GM19035 (cell line): Measurements from ENCODE around the gene OR10V1.

Source experiments
- ATAC-seq: cut with Tn5 transposase; IDR thresholded peaks from one replicate; pipeline ENCODE4 v1.9.1; 2021; ENCODE audit not compliant: unreplicated experiment

OR10V1 gene

DNA sequence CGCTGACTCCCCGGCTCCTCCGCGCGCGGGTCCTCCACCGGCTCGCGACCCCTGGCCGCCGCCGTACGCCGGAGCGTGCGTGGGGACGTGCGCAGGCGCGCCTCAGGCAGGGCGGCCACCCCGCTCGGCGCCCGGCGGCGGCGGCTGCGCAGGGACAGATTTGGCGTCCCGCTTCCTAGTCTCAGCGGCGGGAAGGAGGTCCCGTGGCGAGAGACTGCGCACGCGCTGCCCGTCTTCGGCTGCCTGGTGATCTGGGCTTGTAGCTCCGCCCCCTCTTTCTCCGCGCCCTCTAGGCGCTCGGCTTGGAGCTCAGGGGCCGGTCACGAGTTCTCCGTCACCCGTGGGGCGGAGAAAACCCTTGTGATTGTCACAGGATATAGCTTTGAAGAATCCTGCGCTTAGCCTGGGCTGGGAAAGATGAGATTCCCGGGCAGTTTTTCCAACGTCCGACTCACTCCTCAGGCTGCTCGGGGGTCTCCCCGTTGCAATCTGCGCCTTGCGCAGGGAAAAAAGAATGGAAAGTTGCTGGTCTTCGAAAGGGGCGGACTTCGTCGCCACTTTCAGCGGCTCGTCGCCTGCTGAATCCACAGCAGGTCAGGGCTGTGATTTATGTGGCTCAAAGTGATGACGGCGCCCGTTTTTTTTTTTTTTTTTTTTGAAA lies 44.6 kb downstream of the OR10V1 start, which contains the start of gene PATL1:
Gene PATL1, minus strand, starts transcription at position 88 of the 661 bp plus-strand sequence. CDS start 142 bp downstream, outside the sequence.
- peak; percentile 95 for ATAC-seq

DNA sequence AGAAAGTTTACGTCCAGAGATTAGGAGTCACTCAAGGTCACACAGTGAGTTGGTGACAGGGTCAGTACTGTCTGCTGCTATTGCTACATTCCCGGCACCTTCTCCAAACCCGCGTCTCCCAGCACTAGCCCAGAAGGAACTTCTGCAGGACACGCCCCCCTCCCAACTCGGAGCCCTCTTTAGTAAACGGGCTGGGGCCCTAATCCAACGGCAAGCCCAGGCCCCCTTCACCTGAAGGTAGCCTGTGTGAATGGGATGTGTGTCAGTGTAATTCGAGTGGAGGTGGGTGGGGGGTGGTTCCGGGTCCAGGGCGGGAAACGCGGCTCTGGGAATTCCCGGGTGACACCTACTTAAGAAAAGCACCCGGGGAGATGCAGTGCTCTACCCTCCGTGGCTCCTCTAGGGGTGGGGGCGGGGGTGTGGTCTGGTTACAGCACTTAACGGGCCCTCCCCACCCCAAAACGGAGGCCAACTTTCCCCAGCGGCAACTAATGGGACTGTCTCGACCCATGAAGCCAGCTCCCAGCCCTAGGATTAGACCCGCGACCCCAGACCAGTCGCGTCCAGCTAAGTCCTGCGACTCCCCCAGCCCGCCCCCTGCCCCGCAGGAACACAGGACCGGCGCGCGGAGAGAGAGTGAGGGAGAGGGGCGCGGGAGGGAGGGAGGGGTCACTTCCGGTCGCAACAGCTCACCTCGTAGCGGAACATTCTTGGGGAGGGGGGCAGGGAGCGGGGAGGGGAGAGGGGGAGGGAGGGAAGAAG lies 45.3 kb downstream of the OR10V1 start:
- peak; percentile 29 for ATAC-seq

DNA sequence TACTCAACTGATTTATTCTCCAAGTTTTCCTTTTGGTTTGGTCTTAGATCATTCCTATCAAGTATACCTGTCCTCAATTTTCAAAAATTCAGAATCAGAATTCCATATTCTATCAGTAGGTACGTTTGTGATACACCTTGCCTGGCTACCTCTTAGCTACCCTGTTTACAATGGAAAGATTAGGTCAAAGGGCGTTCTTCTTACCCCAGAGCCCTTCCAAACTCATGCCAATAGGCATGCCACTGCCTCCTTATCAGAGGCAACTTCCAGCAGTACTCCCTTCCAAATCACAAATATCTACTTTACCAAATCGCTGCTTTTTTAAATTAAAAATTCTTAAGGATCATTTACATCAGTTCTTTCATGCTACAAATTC lies 45.8 kb downstream of the OR10V1 start:
- no peak for ATAC-seq

DNA sequence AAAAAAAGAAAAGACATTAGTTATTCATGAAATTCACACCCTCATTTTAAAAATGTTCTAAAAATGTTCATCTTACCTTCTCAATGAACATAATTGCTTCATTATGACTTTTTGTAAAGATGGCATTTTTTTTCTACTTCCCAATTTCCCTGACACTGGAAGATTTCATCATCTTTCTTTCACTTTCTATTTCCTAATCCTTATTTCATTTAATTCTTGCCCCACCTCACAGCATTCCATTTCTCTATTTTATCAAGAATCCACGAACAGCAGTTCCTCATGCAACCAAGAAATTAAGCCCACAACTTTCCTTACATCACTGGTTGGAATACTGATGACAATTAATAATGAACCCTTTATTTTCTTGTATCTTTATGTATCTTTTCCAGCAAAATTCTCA lies 46.7 kb downstream of the OR10V1 start:
- no peak for ATAC-seq
